A172 (cell line): Measurements from ENCODE around the gene MIR17HG. TPM values are rescaled to one million over a fixed set of nuclear protein-coding genes. Genes with fewer than 3 reads are reported as not detected.

Experiments
- DNase-seq: peaks from one replicate; pipeline ENCODE4 v3.0.0-alpha.2; 2015; ENCODE audit warnings: low spot score
- total RNA-seq: library from RNA; depleted of rRNA; stranded (reverse); fragments of >200 nt; shearing (Covaris generic); gene quantifications from 2 replicates; pipeline ENCODE4 v1.2.3, GENCODE V29; 2014; rRNA removed

The MIR17HG gene
- total RNA-seq, 1 experiment from 2014 or later: 3.7 TPM

GRCh38 chr13:91368676-91369440, 21.4 kb downstream of the MIR17HG start:
- no peak for DNase-seq

- peak; percentile 67 for DNase-seq
Observed at GRCh38 chr13:91369441-91369831, 21.9 kb downstream of the MIR17HG start.

GRCh38 chr13:91370501-91370900, 23.0 kb downstream of the MIR17HG start:
- no peak for DNase-seq

- DNase-seq: no peak
Observed at GRCh38 chr13:91372911-91373310, 25.4 kb downstream of the MIR17HG start.

- no peak for DNase-seq
Observed at GRCh38 chr13:91375116-91375729, 27.7 kb downstream of the MIR17HG start.

- DNase-seq: no peak
Observed at GRCh38 chr13:91381371-91381770, 33.9 kb downstream of the MIR17HG start.

- DNase-seq: no peak
Observed at GRCh38 chr13:91383836-91384235, 36.3 kb downstream of the MIR17HG start.

- no peak for DNase-seq
Observed at GRCh38 chr13:91384896-91385295, 37.4 kb downstream of the MIR17HG start.

- DNase-seq: no peak
Observed at GRCh38 chr13:91389186-91389585, 41.7 kb downstream of the MIR17HG start.

GRCh38 chr13:91397595-91397994, 50.1 kb downstream of the MIR17HG start:
- no peak for DNase-seq

GRCh38 chr13:91398413-91399188, 51.1 kb downstream of the MIR17HG start, which contains the start of gene GPC5:
GPC5 (plus strand) TSS chr13:91398621.
- peak; percentile 27 for DNase-seq

GRCh38 chr13:91399189-91400062, 51.9 kb downstream of the MIR17HG start:
- no peak for DNase-seq

- no peak for DNase-seq
Observed at GRCh38 chr13:91400063-91400399, 52.5 kb downstream of the MIR17HG start.

GRCh38 chr13:91400671-91401070, 53.2 kb downstream of the MIR17HG start:
- DNase-seq: no peak

GRCh38 chr13:91401920-91402319, 54.4 kb downstream of the MIR17HG start:
- DNase-seq: no peak

Other genes starting within 250 kb of the MIR17HG start
- gene GPC5, start 50.9 kb downstream of the MIR17HG start, total RNA-seq: not detected in 2 replicates